GM12878 (cell line): Measurements from ENCODE around the gene ZNF366. TPM values are rescaled to one million over a fixed set of nuclear protein-coding genes. Genes with fewer than 3 reads are reported as not detected.
A peak's percentile ranks its signal among the peaks of the same experiment; 100 is the strongest.

Experiments
- HCFC1 ChIP-seq: fragments of 150-350 bp; IDR thresholded peaks from 2 replicates; pipeline ENCODE4 v1.6.1; 2014; ENCODE audit warnings: low read length
- HDGF ChIP-seq: fragments of 450-650 bp; IDR thresholded peaks from 2 replicates; pipeline ENCODE4 v1.6.1; 2016; ENCODE audit warnings: antibody characterized with exemption
- IRF4 ChIP-seq: IDR thresholded peaks from 2 replicates; pipeline ENCODE4 v1.6.1; 2011; ENCODE audit warnings: low read depth, low read length
- NFYA ChIP-seq: IDR thresholded peaks from 2 replicates; pipeline ENCODE4 v1.6.1; 2011; ENCODE audit warnings: low read depth, mild to moderate bottlenecking, low read length, improper control_type of control experiment, borderline replicate concordance
- PML ChIP-seq: IDR thresholded peaks from 2 replicates; pipeline ENCODE4 v1.6.1; 2012; ENCODE audit warnings: low read length, inconsistent platforms
- SMARCA5 ChIP-seq: fragments of 450-650 bp; IDR thresholded peaks from 2 replicates; pipeline ENCODE4 v1.6.1; 2017; ENCODE audit warnings: mild to moderate bottlenecking
- SREBF2 ChIP-seq: IDR thresholded peaks from 2 replicates; pipeline ENCODE4 v1.6.1; 2012; ENCODE audit warnings: mild to moderate bottlenecking, low read length
- STAT1 ChIP-seq: fragments of 450-650 bp; conservative IDR thresholded peaks from 2 replicates; pipeline ENCODE4 v1.6.1; 2014; ENCODE audit warnings: antibody characterized with exemption, mild to moderate bottlenecking
- TCF7 ChIP-seq: IDR thresholded peaks from 2 replicates; pipeline ENCODE4 v1.6.1; 2014; ENCODE audit warnings: antibody characterized with exemption, borderline replicate concordance
- ZZZ3 ChIP-seq: IDR thresholded peaks from 2 replicates; pipeline ENCODE4 v1.6.1; 2011; ENCODE audit warnings: low read depth; ENCODE audit not compliant: control insufficient read depth, insufficient read length
- polyA plus RNA-seq, 11 experiments: library from polyadenylated mRNA; depleted of rRNA in 4 of 11; unstranded in 6 of 11; stranded (reverse) in 5 of 11; fragments of >200 nt; fragmentation: Nextera tagmentation in 4 of 11; fragmentation: Illumina TruSeq in 1 of 11; extraction: Ambion mirVana in 4 of 11; extraction: Trizol in 1 of 11; gene quantifications; 1 replicate in 1 of 11; 2 replicates in 10 of 11; pipeline versions ENCODE4 v1.2.1 to v1.2.3, GENCODE V29; 2011 to 2016; ENCODE audit warnings: inconsistent platforms in 2 of 11, missing spikeins in 2 of 11, low read depth in 1 of 11
- total RNA-seq, 4 experiments: library from RNA; depleted of rRNA in 3 of 4; stranded (reverse); fragments of >200 nt in 3 of 4; fragmentation: Illumina TruSeq in 1 of 4; extraction: Trizol in 1 of 4; gene quantifications; 2 replicates each; pipeline versions ENCODE4 v1.2.1 to v1.2.3, GENCODE V29; 2013 to 2021
- TF ChIP-seq, protein P1 (sequence below): fragments of 450-650 bp; formaldehyde crosslinking; IDR thresholded peaks from 2 replicates; pipeline ENCODE4 v1.4.0; 2020; ENCODE audit warnings: mild to moderate bottlenecking, moderate library complexity
- TF ChIP-seq, protein P2 (sequence below): fragments of 450-650 bp; IDR thresholded peaks from 2 replicates; pipeline ENCODE4 v1.6.1; 2014; ENCODE audit warnings: mild to moderate bottlenecking
- TF ChIP-seq, protein P3 (sequence below): fragments of 450-650 bp; conservative IDR thresholded peaks from 2 replicates; pipeline ENCODE4 v1.6.1; 2017; ENCODE audit warnings: mild to moderate bottlenecking, moderate library complexity
- TF ChIP-seq, protein P4 (sequence below): IDR thresholded peaks from 2 replicates; pipeline ENCODE4 v1.6.1; 2012; ENCODE audit warnings: low read length, inconsistent platforms
- TF ChIP-seq, protein P5 (sequence below): fragments of 450-650 bp; formaldehyde crosslinking; IDR thresholded peaks from 2 replicates; pipeline ENCODE4 v1.5.0; 2022; ENCODE audit warnings: mild to moderate bottlenecking, missing genetic modification characterization
- TF ChIP-seq, protein P6 (sequence below): fragments of 450-650 bp; IDR thresholded peaks from 2 replicates; pipeline ENCODE4 v1.6.1; 2017; ENCODE audit warnings: mild to moderate bottlenecking, low read depth, inconsistent platforms; ENCODE audit not compliant: poor library complexity, severe bottlenecking

Gene ZNF366
- total and polyA plus RNA-seq, 10 of the 15 experiments (the other 5 are each of a cell fraction or from before 2014, with no cell fraction given), result 0.01 to 0.18 (median 0.04) TPM; not detected in 6

DNA sequence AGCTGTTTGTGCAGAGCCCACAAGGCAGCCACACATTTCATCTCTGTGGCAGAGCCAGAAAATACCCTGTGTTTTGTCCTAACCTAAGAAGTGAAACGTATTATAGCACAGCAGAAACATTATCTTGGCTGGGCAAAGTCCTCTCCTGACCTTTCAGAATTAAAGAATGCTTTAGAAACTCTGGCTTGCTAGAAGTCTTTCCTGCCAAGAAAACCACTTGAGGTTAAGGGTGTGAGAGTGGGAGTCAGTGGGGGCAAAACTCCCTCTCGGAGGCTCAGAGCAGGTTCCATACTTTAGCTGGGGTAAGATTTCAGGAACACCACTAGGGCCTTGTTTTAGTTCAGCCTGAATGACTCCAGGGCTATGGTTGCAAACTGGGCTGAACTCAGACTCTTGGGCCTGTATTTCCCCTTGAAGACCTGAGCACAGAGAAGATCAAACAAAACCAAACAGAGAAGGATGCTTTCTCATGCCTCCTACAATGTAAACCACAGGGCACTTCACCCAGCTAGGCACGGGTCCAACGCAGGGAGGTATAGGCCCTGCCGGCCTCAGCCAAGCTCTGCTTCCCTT, 48.0 kb downstream of the ZNF366 start (continued):
- TF ChIP-seq NFYA, result no peak
- 0 out of 2 replicates have a peak, but pooled peaks have one; percentile 39 for TF ChIP-seq SMARCA5
- TF ChIP-seq IRF4, result no peak
- TF ChIP-seq STAT1, result no peak
- TF ChIP-seq HDGF, result no peak
- TF ChIP-seq, protein P1, sequence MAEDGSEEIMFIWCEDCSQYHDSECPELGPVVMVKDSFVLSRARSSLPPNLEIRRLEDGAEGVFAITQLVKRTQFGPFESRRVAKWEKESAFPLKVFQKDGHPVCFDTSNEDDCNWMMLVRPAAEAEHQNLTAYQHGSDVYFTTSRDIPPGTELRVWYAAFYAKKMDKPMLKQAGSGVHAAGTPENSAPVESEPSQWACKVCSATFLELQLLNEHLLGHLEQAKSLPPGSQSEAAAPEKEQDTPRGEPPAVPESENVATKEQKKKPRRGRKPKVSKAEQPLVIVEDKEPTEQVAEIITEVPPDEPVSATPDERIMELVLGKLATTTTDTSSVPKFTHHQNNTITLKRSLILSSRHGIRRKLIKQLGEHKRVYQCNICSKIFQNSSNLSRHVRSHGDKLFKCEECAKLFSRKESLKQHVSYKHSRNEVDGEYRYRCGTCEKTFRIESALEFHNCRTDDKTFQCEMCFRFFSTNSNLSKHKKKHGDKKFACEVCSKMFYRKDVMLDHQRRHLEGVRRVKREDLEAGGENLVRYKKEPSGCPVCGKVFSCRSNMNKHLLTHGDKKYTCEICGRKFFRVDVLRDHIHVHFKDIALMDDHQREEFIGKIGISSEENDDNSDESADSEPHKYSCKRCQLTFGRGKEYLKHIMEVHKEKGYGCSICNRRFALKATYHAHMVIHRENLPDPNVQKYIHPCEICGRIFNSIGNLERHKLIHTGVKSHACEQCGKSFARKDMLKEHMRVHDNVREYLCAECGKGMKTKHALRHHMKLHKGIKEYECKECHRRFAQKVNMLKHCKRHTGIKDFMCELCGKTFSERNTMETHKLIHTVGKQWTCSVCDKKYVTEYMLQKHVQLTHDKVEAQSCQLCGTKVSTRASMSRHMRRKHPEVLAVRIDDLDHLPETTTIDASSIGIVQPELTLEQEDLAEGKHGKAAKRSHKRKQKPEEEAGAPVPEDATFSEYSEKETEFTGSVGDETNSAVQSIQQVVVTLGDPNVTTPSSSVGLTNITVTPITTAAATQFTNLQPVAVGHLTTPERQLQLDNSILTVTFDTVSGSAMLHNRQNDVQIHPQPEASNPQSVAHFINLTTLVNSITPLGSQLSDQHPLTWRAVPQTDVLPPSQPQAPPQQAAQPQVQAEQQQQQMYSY (CRISPR knock-in tag), result no peak
- TF ChIP-seq, protein P2, sequence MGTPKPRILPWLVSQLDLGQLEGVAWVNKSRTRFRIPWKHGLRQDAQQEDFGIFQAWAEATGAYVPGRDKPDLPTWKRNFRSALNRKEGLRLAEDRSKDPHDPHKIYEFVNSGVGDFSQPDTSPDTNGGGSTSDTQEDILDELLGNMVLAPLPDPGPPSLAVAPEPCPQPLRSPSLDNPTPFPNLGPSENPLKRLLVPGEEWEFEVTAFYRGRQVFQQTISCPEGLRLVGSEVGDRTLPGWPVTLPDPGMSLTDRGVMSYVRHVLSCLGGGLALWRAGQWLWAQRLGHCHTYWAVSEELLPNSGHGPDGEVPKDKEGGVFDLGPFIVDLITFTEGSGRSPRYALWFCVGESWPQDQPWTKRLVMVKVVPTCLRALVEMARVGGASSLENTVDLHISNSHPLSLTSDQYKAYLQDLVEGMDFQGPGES, result no peak
- TF ChIP-seq, protein P3, sequence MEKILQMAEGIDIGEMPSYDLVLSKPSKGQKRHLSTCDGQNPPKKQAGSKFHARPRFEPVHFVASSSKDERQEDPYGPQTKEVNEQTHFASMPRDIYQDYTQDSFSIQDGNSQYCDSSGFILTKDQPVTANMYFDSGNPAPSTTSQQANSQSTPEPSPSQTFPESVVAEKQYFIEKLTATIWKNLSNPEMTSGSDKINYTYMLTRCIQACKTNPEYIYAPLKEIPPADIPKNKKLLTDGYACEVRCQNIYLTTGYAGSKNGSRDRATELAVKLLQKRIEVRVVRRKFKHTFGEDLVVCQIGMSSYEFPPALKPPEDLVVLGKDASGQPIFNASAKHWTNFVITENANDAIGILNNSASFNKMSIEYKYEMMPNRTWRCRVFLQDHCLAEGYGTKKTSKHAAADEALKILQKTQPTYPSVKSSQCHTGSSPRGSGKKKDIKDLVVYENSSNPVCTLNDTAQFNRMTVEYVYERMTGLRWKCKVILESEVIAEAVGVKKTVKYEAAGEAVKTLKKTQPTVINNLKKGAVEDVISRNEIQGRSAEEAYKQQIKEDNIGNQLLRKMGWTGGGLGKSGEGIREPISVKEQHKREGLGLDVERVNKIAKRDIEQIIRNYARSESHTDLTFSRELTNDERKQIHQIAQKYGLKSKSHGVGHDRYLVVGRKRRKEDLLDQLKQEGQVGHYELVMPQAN, result no peak
- TF ChIP-seq, protein P4, sequence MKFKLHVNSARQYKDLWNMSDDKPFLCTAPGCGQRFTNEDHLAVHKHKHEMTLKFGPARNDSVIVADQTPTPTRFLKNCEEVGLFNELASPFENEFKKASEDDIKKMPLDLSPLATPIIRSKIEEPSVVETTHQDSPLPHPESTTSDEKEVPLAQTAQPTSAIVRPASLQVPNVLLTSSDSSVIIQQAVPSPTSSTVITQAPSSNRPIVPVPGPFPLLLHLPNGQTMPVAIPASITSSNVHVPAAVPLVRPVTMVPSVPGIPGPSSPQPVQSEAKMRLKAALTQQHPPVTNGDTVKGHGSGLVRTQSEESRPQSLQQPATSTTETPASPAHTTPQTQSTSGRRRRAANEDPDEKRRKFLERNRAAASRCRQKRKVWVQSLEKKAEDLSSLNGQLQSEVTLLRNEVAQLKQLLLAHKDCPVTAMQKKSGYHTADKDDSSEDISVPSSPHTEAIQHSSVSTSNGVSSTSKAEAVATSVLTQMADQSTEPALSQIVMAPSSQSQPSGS, result 0 out of 2 replicates have a peak, but pooled peaks have one; percentile 17
- TF ChIP-seq HCFC1, result no peak
- TF ChIP-seq, protein P5, sequence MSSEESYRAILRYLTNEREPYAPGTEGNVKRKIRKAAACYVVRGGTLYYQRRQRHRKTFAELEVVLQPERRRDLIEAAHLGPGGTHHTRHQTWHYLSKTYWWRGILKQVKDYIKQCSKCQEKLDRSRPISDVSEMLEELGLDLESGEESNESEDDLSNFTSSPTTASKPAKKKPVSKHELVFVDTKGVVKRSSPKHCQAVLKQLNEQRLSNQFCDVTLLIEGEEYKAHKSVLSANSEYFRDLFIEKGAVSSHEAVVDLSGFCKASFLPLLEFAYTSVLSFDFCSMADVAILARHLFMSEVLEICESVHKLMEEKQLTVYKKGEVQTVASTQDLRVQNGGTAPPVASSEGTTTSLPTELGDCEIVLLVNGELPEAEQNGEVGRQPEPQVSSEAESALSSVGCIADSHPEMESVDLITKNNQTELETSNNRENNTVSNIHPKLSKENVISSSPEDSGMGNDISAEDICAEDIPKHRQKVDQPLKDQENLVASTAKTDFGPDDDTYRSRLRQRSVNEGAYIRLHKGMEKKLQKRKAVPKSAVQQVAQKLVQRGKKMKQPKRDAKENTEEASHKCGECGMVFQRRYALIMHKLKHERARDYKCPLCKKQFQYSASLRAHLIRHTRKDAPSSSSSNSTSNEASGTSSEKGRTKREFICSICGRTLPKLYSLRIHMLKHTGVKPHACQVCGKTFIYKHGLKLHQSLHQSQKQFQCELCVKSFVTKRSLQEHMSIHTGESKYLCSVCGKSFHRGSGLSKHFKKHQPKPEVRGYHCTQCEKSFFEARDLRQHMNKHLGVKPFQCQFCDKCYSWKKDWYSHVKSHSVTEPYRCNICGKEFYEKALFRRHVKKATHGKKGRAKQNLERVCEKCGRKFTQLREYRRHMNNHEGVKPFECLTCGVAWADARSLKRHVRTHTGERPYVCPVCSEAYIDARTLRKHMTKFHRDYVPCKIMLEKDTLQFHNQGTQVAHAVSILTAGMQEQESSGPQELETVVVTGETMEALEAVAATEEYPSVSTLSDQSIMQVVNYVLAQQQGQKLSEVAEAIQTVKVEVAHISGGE (CRISPR knock-in tag), result no peak
- no peak for TF ChIP-seq SREBF2
- TF ChIP-seq PML, result no peak
- no peak for TF ChIP-seq ZZZ3
- no peak; the same call in 1 of the 2 replicates for TF ChIP-seq TCF7
- TF ChIP-seq, protein P6, sequence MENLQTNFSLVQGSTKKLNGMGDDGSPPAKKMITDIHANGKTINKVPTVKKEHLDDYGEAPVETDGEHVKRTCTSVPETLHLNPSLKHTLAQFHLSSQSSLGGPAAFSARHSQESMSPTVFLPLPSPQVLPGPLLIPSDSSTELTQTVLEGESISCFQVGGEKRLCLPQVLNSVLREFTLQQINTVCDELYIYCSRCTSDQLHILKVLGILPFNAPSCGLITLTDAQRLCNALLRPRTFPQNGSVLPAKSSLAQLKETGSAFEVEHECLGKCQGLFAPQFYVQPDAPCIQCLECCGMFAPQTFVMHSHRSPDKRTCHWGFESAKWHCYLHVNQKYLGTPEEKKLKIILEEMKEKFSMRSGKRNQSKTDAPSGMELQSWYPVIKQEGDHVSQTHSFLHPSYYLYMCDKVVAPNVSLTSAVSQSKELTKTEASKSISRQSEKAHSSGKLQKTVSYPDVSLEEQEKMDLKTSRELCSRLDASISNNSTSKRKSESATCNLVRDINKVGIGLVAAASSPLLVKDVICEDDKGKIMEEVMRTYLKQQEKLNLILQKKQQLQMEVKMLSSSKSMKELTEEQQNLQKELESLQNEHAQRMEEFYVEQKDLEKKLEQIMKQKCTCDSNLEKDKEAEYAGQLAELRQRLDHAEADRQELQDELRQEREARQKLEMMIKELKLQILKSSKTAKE, result no peak
